DMS114 treated with DMSO at 0.1 percent for 48 hours (cell line): ENCODE data around the gene TUBGCP2.
A peak's percentile ranks its signal among the peaks of the same experiment; 100 is the strongest.
"Not testable (repeated sequence)": the region's sequence is repeated elsewhere in the genome, so short reads cannot be mapped to it uniquely, and the experiment has no call there.

ENCODE experiments used
- DNase-seq: peaks from one replicate; lab custom pipeline; 2025; ENCODE audit not compliant: unreplicated experiment; lab: John Stamatoyannopoulos, UW

Gene TUBGCP2

GRCh38 chr10:133326745-133327650 is 18.3 kb upstream of the TUBGCP2 start:
- DNase-seq = no peak

DNA sequence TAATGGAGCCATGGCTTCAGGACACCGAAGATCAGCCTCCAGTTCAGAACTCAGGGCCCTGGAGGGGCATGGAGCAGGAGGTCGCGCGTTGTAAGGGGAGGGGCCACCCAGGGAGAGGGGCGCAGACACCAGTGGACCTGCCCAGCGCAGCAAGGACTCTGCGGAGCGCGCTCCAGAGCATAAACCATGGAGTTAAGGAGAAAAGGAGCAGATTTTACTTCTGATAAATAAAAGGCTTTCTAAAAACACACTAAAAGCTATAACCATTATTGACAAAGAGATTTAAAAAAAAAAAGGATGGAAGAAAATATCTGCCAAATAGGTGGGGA is 17.5 kb upstream of the TUBGCP2 start:
- DNase-seq = no peak

GRCh38 chr10:133325440-133326222 is 17.0 kb upstream of the TUBGCP2 start:
- DNase-seq = no peak

- no peak for DNase-seq
These were observed 16.2 kb upstream of the TUBGCP2 start for GRCh38 chr10:133324857-133325260.

GRCh38 chr10:133324198-133324792 is 15.6 kb upstream of the TUBGCP2 start:
- peak; percentile 37 for DNase-seq

DNA sequence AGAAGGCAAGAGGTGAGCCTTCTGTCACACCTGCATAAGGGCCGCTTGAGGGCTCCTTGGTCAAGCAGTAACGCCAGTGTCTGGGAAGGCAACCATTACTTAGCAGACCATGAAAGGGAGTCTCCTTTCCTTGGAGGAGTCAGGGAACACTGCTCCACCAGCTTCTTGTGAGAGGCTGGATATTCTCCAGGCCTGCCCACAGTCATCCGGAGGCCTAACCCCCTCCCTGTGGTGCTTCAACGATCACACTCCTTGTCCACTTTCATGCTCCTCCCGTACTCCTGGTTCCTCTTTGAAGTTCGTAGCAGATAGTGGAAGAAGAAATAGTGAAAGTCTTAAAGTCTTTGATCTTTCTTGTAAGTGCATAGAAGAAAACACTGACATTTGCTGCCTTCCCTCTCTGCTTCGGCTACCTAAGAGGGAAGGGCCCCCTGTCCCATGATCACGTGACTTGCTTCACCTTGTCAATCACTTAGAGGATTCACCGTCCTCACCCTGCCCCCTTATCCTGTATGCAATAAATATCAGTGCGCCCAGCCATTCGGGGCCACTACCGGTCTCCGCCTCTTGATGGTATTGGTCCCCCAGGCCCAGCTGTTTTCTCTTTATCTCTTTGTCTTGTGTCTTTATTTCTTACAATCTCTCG is 13.5 kb upstream of the TUBGCP2 start:
- DNase-seq = not testable (repeated sequence)

GRCh38 chr10:133320852-133321422 is 12.3 kb upstream of the TUBGCP2 start:
- DNase-seq = not testable (repeated sequence)

DNA sequence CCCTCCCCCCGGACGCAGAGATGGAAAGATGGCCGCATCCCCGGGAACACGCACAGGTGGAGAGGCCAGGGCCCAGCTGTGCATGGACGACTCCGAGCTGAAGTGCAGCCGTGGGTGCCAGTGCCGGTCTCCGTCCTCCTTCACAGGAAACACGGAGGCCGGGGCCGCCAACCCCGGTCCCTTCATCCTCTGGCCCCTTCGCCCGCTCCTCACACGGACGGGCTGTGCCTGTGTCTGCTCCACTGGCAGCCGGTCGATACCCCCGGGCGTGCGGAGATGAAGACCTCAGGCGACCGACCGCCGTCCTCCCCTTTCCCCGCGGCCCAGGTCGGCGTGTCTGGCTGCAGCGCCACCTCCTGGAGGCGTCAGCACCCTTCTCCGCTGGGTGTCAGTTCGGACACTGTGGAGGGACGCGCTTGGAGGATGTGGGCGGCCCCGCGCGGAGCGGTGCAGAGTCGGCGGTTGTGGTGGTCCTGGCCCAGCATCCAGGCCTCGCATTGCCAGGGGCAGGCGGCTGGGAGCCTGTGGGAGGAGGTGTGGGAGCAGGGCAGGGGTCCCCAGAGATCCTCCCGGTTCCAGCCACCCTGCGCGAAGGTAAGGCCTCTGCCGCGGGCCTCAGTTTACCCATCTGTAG is 9.9 kb upstream of the TUBGCP2 start:
- peak; percentile 17 for DNase-seq

DNA sequence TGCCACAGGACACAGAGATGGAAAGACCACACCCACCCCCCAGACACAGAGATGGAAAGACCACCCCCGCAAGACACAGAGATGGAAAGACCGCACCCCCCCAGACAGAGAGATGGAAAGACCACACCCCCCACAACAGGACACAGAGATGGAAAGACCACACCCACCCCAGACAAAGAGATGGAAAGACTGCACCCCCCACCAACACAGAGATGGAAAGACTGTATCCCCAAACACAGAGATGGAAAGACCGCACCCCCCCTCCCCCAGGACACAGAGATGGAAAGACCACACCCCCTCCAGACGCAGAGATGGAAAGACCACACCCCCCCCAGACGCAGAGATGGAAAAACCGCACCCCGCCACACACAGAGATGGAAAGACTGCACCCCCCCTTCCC is 8.1 kb upstream of the TUBGCP2 start:
- DNase-seq = no peak

DNA sequence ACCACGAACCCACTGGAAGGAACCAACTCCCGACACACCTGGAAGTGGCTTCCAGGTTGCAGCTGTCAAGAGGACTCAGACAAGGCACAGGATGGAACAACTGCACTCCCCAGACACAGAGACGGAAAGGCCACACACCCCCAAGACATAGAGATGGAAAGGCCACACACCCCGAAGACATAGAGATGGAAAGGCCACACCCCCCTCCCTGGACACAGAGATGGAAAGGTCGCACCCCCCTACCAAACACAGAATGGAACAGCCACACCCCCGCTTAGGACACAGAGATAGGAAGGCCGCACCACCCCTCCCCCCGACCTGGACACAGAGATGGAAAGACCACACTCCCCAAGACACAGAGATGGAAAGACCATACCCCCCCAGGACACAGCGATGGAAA is 7.6 kb upstream of the TUBGCP2 start:
- no peak for DNase-seq

DNA sequence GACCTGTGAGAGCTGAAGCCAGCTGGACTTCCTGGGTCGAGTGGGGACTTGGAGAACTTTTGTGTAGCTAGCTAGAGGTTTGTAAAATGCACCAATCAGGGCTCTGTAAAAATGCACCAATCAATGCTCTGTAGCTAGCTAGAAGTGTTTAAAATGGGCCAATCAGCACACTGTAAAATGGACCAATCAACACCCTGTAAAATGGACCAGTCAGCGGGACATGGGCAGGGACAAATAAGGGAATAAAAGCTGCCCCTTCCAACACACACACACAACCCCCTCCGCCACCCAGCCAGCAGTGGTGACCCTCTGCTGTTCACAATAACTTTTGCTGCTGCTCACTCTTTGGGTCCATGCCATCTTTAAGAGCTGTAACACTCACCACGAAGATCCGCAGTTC is 7.2 kb upstream of the TUBGCP2 start:
- DNase-seq = peak; percentile 21

DNA sequence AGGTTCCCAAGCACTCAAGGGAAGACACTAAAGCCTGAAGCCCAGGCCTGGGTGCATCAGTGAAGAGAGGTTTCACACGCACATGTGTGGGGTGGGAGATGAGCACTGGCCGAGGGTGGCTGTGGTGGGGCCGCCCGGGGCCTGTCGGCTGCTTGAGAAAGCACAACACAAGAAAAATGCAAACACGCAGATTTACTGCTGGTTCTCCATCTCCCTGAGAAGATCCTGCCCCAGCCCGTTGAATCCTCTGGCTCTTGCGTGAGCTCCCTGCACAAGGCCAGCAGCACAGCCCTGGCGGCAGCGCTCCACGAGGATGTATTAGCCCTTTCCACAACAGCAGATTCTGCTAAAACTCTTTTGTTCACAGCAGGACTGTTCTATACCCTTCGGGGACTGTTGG is 6.2 kb upstream of the TUBGCP2 start:
- DNase-seq = no peak

DNA sequence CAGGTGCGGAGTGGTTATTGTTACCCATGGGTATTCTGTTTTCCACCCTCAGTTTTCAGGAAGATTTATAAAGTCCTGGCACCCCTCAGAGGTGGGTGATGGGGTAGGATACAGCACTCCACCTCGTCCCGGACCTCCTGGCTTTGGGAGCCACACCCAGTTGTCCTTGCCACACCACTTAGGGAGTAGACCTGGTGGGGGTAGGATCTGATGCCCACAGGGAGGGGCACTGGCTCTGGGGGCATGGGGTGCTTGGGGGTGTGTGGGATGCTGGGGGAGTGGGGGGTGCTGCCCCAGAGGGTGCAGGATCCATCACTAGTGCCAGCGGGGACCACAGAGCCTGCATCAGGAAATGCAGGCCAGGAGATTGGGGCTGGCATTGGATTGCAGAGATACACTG is 4.5 kb upstream of the TUBGCP2 start:
- no peak for DNase-seq

GRCh38 chr10:133312769-133313145 is 4.1 kb upstream of the TUBGCP2 start:
- DNase-seq = no peak

DNA sequence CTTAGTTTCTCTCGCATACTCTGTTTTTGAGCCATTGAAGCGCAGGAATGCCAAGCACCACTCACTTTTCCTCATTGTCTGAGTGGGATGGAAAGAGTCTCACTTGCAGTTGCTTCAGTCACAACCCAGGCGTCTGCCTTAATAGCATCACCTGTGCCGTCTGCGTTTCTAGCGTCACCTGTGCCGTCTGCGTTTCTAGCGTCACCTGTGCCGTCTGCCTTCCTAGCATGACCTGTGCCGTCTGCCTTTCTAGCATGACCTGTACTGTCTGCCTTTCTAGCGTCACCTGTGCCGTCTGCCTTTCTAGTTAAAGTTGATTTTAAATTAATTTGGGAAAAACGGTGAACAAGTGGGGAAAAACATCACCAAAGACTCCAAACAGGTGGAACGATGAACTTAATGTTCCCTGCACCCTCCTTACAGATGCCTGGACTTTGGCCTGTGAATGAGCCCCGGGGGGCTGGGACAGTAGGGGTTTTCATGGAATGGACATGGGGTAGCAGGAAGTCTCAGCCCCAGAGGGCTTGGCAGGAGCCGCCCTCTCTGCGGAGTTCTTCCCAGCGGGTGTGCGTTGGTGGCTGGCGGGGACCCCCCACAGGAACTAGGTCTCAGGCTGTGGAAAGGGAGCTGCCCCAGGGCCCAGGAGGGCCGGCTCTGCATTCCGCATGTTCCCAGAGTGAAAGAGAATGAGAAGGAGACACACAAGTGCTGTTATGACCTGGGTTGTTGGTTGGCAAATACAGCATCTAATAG is 3.5 kb upstream of the TUBGCP2 start:
- no peak for DNase-seq

DNA sequence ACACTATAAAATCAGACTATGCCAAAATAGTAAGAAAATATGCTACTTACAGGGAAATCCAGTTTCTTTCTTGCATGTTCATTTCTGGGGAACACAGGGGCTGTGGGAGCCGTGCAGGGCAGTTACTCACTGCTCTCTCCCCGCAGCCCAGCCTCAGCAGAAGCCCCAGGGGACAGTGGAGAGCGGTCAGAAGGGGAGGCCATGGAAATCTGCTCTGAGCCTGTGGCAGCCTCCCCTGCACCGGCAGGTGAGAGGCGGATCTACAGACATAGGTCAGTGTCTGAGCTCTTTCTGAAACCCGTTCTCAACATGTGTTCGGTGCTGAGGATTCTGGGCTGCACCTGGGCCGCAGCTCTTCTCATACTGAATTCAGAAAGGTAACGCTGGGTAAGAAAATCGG is 2.9 kb upstream of the TUBGCP2 start:
- no peak for DNase-seq

DNA sequence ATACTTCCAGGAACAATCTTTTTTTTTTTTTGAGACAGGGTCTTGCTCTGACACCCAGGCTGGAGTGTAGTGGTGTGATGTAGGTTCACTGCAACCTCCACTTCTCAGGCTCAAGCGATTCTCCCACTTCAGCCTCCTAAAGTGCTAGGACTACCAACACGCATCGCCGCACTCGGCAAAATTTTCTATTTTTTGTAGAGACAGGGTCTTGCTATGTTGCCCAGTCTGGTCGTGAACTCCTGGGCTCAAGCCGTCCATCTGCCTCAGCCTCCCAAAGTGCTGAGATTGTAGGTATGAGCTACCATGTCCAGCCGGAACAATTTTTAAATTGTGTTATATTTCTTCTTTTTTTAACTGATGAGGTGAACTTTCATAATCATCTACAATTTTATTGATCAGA is 2.1 kb upstream of the TUBGCP2 start:
- no peak for DNase-seq

- no peak for DNase-seq
These were observed 1.7 kb upstream of the TUBGCP2 start for GRCh38 chr10:133310399-133310755.

GRCh38 chr10:133309720-133310398 is 1.2 kb upstream of the TUBGCP2 start:
- no peak for DNase-seq
